Calu3 (cell line): ENCODE results near the gene SMIM5. TPM values are rescaled to one million over a fixed set of nuclear protein-coding genes. Genes with fewer than 3 reads are reported as not detected.

Experiments used
- BruUV-seq: library from RNA; stranded (reverse); fragments of 400-500 nt; replicated peaks from 2 replicates; lab custom pipeline; 2021; lab: Mats Ljungman, UMichigan
- CTCF ChIA-PET: fragments of 300-600 bp; sonication (Branson Sonifier 250); formaldehyde crosslinking; loops from one replicate; lab custom pipeline; 2022; ENCODE audit warnings: antibody characterized with exemption; lab: Charles Lee
- DNase-seq: peaks from one replicate; pipeline ENCODE4 v3.0.0; 2022
- H3K27ac Mint-ChIP-seq: one replicate; pipeline ENCODE4 v1.8.0; 2022; ENCODE audit warnings: mixed read lengths; ENCODE audit not compliant: unreplicated experiment
- H3K27me3 Mint-ChIP-seq: one replicate; pipeline ENCODE4 v1.8.0; 2022; ENCODE audit warnings: mixed read lengths; ENCODE audit not compliant: unreplicated experiment
- H3K36me3 Mint-ChIP-seq: one replicate; pipeline ENCODE4 v1.8.0; 2022; ENCODE audit warnings: mild to moderate bottlenecking, moderate library complexity, mixed read lengths; ENCODE audit not compliant: insufficient read depth, unreplicated experiment
- H3K4me1 Mint-ChIP-seq: one replicate; pipeline ENCODE4 v1.8.0; 2022; ENCODE audit warnings: mild to moderate bottlenecking, low read depth, mixed read lengths; ENCODE audit not compliant: unreplicated experiment
- H3K4me3 Mint-ChIP-seq: one replicate; pipeline ENCODE4 v1.8.0; 2022; ENCODE audit warnings: mild to moderate bottlenecking, low read depth, moderate library complexity, mixed read lengths; ENCODE audit not compliant: unreplicated experiment
- H3K9me3 Mint-ChIP-seq: one replicate; pipeline ENCODE4 v1.8.0; 2022; ENCODE audit warnings: low read depth, mixed read lengths; ENCODE audit not compliant: unreplicated experiment
- CTCF ChIP-seq: fragments of 200-600 bp; IDR thresholded peaks from one replicate; pipeline ENCODE4 v1.8.0; 2022; ENCODE audit warnings: antibody characterized with exemption; ENCODE audit not compliant: unreplicated experiment
- intact Hi-C: fragments of 100-400 bp; cut with micrococcal nuclease; formaldehyde crosslinking; loops from one replicate; pipeline ENCODE4 v1.10.0; 2022; ENCODE audit not compliant: unreplicated experiment
- total RNA-seq: library from RNA; stranded (reverse); gene quantifications from 2 replicates; pipeline ENCODE4 v1.2.3, GENCODE V29; 2022

The SMIM5 gene
- total RNA-seq, 1 experiment from 2014 or later = 1.9 TPM

- Mint-ChIP-seq H3K4me1 (peaks cover 20% of the 10 kb centered on the region), H3K27me3 (no peaks in the 10 kb centered on the region), H3K9me3 (no peaks in the 10 kb centered on the region), H3K27ac (peak overlapping the region; percentile 84), H3K4me3 (peak overlapping the region; percentile 19), H3K36me3 (peaks cover 10% of the 10 kb centered on the region)
- TF ChIP-seq CTCF = peak; percentile 96
- no TSS peak for BruUV-seq
- intact Hi-C loops = no loop called here
- CTCF ChIA-PET = interaction anchor here (0.6 to 4.4 kb wide), 26 partner anchors 9 to 182 kb away, joined by 3 to 69 read pairs (median 5); partner anchors contain the start of genes LLGL2, RECQL5, SMIM5 and TMEM94
- peak; percentile 91 for DNase-seq
Measured at GRCh38 chr17:75601057-75601987, 31.9 kb upstream of the SMIM5 start.

GRCh38 chr17:75602644-75603043 is 30.6 kb upstream of the SMIM5 start:
- H3K36me3 Mint-ChIP-seq = peaks cover 10% of the 10 kb centered on the region
- CTCF ChIA-PET = interaction anchor here (4.4 kb wide), 1 partner anchor 31 kb away, joined by 69 read pairs; the partner anchor contains the start of gene SMIM5
- peaks cover 20% of the 10 kb centered on the region for H3K4me1 Mint-ChIP-seq
- no TSS peak for BruUV-seq
- no peak overlapping the region for H3K4me3 Mint-ChIP-seq
- no peaks in the 10 kb centered on the region for H3K9me3 Mint-ChIP-seq
- H3K27ac Mint-ChIP-seq = no peak overlapping the region
- DNase-seq = no peak
- TF ChIP-seq CTCF = no peak
- intact Hi-C loops = no loop called here
- H3K27me3 Mint-ChIP-seq = no peaks in the 10 kb centered on the region

GRCh38 chr17:75603123-75603522 is 30.1 kb upstream of the SMIM5 start:
- intact Hi-C loops = no loop called here
- BruUV-seq = no TSS peak
- no peak overlapping the region for H3K27ac Mint-ChIP-seq
- peaks cover 10% of the 10 kb centered on the region for H3K36me3 Mint-ChIP-seq
- no peak for TF ChIP-seq CTCF
- peaks cover 20% of the 10 kb centered on the region for H3K4me1 Mint-ChIP-seq
- no peaks in the 10 kb centered on the region for H3K27me3 Mint-ChIP-seq
- no peak overlapping the region for H3K4me3 Mint-ChIP-seq
- DNase-seq = no peak
- no peaks in the 10 kb centered on the region for H3K9me3 Mint-ChIP-seq
- CTCF ChIA-PET = interaction anchor here (0.5 to 4.4 kb wide), 2 partner anchors 30 to 179 kb away, joined by 3 to 69 read pairs; partner anchors contain the start of gene SMIM5

GRCh38 chr17:75604034-75604695 is 29.1 kb upstream of the SMIM5 start:
- BruUV-seq = no TSS peak
- intact Hi-C loops = no loop called here
- DNase-seq = no peak
- Mint-ChIP-seq H3K36me3 (peaks cover 10% of the 10 kb centered on the region), H3K4me1 (peaks cover 20% of the 10 kb centered on the region), H3K27me3 (no peaks in the 10 kb centered on the region), H3K27ac (no peak overlapping the region), H3K9me3 (no peaks in the 10 kb centered on the region), H3K4me3 (no peak overlapping the region)
- CTCF ChIA-PET = interaction anchor here (0.5 to 4.4 kb wide), 3 partner anchors 29 to 342 kb away, joined by 4 to 69 read pairs (median 4); partner anchors contain the start of gene SMIM5
- no peak for TF ChIP-seq CTCF
